Measurements from ENCODE around the gene C11orf97. TPM values are rescaled to one million over a fixed set of nuclear protein-coding genes. Genes with fewer than 3 reads are reported as not detected.
"Not testable (repeated sequence)": the region's sequence is repeated elsewhere in the genome, so short reads cannot be mapped to it uniquely, and the experiment has no call there.

The C11orf97 gene
- not detected in 2 replicates for total RNA-seq

DNA sequence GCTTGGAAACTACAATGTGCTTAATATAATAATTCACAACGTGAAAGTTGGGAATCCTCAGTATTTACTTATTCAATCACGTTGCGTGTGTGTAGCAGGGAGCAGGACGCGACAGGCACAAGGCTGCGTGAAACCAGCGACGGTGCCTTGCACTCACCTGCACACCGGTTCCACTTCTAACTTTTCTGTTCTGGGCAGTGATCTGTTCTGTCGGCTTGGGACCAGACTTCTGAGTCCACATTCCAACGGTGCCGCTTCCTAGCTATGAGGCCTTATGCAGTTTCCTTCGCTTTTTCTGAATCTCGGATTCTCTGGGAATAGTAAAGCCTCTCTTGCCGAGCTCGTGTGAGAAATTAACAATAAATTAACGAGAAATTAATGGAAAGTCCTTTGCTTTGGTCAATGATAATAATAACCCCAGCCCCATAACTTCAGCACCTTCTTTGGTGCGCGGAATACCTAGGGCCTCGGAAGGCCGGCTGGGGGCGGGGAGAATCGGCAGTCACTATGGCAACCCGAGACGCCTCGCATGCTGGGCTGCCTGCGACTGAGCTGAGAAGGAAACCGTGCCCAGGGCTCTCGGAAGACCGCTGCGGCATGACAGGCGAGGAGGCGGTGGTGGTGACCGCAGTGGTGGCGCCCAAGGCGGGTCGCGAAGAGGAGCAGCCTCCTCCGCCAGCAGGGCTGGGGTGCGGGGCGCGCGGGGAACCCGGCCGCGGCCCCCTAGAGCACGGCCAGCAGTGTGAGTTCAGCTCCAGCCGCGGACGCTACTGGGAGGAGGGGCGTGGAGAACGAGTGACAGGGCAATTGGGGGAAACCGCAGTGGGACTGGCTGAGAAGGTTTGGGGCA is at the start of gene C11orf97:
TSS of gene C11orf97 (plus strand) at position 530 of the 850 bp plus-strand sequence. CDS start at position 598, 68 bp downstream.
- no peak for DNase-seq (ENCODE audit: extremely low read depth, low read depth, low spot score)

DNA sequence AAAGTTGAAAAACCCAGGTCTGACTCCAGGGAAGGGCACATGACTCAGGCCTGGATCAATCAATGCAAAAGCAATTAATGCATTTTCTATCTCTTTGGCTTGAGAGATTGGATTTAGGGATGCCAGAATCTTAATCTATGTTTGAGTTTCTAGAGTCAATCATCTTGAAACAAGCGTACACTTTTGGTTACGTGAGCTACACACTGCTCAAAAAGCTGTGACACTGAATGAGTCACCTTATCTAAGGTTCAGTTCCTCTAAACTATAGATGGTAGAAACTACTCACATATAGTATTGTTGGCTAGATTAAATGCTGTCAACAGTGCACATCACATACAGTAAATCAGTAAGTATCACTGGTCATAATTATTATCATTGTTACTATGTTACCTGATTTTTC is 42.8 kb upstream of the C11orf97 start:
- DNase-seq (ENCODE audit: extremely low read depth, low read depth, low spot score), result no peak

GRCh38 chr11:94472916-94473799 is 39.1 kb upstream of the C11orf97 start:
- no peak for DNase-seq (ENCODE audit: extremely low read depth, low read depth, low spot score)

- no peak for DNase-seq (ENCODE audit: extremely low read depth, low read depth, low spot score)
Measured at GRCh38 chr11:94477624-94478023, 34.6 kb upstream of the C11orf97 start.

DNA sequence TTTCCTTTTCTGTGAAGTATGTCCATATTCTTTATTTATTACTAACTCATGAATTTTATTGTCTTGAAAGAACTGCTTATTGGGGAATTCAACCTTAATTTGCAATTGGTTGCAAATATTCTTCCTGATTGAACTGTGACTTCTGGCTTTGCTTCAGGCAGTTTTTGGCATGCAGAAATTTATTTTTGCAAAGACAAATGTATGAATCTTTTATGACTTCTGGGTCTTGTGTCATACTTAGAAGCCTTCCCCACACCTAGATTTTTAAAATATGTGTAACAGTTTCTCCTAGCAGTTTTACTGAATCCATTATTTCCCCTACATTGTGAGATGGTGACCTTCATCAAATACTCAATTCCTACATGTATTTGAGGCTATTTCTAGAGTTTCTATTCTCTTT is 30.9 kb upstream of the C11orf97 start:
- no peak for DNase-seq (ENCODE audit: extremely low read depth, low read depth, low spot score)

GRCh38 chr11:94486068-94486467 is 26.2 kb upstream of the C11orf97 start:
- DNase-seq (ENCODE audit: extremely low read depth, low read depth, low spot score), result no peak

- DNase-seq (ENCODE audit: extremely low read depth, low read depth, low spot score), result peak; percentile 86
Measured at GRCh38 chr11:94493281-94494125, 18.8 kb upstream of the C11orf97 start, which contains the start of the genes ANKRD49 and MRE11. Gene ANKRD49 (plus strand): TSS chr11:94493984. CDS start chr11:94496694, 2,710 bp downstream. Gene MRE11 (minus strand): TSS chr11:94493844. CDS start chr11:94492801, 1,043 bp downstream.

- DNase-seq (ENCODE audit: extremely low read depth, low read depth, low spot score), result no peak
Measured at GRCh38 chr11:94494126-94494680, 18.1 kb upstream of the C11orf97 start.

- no peak for DNase-seq (ENCODE audit: extremely low read depth, low read depth, low spot score)
Measured at GRCh38 chr11:94500181-94500580, 12.1 kb upstream of the C11orf97 start.

- no peak for DNase-seq (ENCODE audit: extremely low read depth, low read depth, low spot score)
Measured at GRCh38 chr11:94501522-94501921, 10.7 kb upstream of the C11orf97 start.

GRCh38 chr11:94504689-94505293 is 7.5 kb upstream of the C11orf97 start:
- peak; percentile 67 for DNase-seq (ENCODE audit: extremely low read depth, low read depth, low spot score)

DNA sequence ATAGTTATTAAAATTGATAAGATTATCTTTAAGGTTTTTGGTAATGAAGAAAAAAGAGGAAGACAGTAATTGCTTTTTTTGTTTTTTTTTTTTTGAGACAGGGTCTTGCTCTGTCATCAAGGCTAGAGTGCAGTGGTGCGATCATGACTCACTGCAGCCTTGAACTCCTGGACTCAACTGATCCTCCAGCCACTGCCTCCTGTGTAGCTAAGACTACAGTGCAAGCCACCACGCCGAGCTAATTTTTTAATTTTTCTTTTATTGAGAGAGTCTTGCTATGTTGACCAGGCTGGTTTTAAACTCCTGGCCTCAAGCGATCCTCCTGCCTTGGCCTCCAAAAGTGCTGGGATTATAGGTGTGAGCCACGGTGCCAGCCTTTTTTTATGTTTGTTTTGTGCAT is 5.7 kb upstream of the C11orf97 start:
- DNase-seq (ENCODE audit: extremely low read depth, low read depth, low spot score), result not testable (repeated sequence)

- no peak for DNase-seq (ENCODE audit: extremely low read depth, low read depth, low spot score)
Measured at GRCh38 chr11:94507485-94507884, 4.8 kb upstream of the C11orf97 start.

- no peak for DNase-seq (ENCODE audit: extremely low read depth, low read depth, low spot score)
Measured at GRCh38 chr11:94513091-94513490, 830 bp downstream of the C11orf97 start.

DNA sequence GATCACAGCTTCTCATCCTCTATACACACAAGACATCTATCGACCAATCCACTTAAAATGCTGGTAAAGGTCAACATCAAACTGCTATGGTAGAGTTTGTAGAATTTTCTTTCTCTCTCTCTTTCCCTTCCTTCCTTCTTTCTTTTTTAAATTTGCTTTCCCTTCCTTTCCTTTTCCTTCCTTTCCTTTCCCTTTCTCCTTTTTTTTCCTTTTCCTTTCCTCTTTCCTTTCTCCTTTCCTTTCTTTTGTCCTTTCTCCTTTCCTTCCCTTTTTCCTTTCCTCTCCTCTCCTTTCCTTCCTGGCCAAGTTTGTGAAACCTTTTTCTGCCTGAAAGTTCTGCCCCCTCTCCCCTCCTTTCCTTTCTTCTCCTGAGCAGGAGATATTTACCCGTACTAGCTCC is 3.1 kb downstream of the C11orf97 start:
- no peak for DNase-seq (ENCODE audit: extremely low read depth, low read depth, low spot score)

DNA sequence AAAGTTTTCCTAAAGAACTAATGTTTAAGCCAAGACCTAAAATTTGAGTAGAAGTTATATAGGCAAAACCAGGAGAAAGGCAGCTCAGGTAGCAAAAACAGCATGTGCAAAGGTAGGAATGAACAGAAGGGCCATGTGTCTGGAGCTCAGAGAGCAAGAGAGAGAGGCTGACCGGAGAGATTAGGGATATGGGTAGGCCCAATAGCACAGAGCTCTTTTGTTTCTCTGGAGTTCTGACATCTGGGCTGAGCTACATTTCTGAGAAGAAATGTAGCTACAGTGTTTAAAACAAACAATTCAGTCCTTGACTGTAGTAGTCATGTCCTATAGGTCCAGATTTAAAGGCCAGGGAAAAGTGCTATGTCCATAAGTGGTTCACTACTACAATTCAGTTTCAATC is 4.5 kb downstream of the C11orf97 start:
- DNase-seq (ENCODE audit: extremely low read depth, low read depth, low spot score), result no peak

DNA sequence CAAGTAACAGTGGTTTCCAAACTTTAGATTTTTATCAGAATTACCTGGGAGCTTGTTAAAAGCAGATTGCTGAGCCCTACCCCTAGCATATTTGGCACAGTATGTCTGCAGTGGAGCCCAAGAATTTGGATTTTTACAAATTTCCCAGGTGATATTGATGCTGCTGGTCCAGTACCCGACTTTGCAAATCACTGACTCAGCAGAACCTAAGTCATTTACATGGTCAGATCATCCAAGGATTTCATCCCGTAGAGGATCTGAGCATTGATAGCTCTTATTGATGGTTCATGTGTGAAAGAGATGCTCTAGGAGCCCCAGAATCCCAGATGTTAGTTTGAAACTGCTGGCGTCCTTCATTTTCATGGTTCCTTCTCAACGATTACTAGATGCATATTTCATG is 6.0 kb downstream of the C11orf97 start:
- DNase-seq (ENCODE audit: extremely low read depth, low read depth, low spot score), result no peak

GRCh38 chr11:94519478-94520084 is 7.3 kb downstream of the C11orf97 start:
- DNase-seq (ENCODE audit: extremely low read depth, low read depth, low spot score), result no peak

DNA sequence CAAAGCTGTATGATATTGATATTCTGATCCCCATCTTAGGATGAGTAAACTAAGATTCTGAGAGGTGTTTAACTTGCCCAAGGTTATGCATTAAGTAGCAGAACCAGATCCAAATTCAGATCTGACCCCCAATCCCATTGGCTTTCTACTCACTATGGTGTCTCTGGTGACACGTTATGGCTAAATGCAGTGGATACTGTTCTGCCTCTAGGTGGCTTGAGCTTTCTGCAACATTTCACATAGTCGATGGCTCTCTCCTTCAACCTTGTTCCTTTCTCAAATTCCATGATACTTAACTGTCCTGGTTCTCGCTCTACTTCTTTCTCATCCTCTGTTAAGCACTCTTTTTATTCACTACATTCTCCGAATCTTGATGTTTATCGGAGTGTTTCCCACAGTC is 9.4 kb downstream of the C11orf97 start:
- DNase-seq (ENCODE audit: extremely low read depth, low read depth, low spot score), result no peak

Data from glomerular endothelial cell (primary cell).